HG03571 (cell line): ENCODE data around the gene BTRC.
"Not testable (repeated sequence)": the region's sequence is repeated elsewhere in the genome, so short reads cannot be mapped to it uniquely, and the experiment has no call there.

Experiments used
- ATAC-seq: cut with Tn5 transposase; IDR thresholded peaks from one replicate; pipeline ENCODE4 v1.9.1; 2021; ENCODE audit not compliant: unreplicated experiment

The BTRC gene

GRCh38 chr10:101341438-101341837 is 12.5 kb upstream of the BTRC start:
- ATAC-seq: no peak

- no peak for ATAC-seq
These were observed 7.8 kb upstream of the BTRC start for GRCh38 chr10:101346177-101346576.

GRCh38 chr10:101351017-101351416 is 2.9 kb upstream of the BTRC start:
- no peak for ATAC-seq

- no peak for ATAC-seq
These were observed 2.5 kb upstream of the BTRC start for GRCh38 chr10:101351477-101351876.

GRCh38 chr10:101352857-101353256 is 1.1 kb upstream of the BTRC start:
- ATAC-seq: not testable (repeated sequence)

- peak; percentile 32 for ATAC-seq
These were observed 535 bp downstream of the BTRC start for GRCh38 chr10:101354328-101355071.

GRCh38 chr10:101355072-101355706 is 1.2 kb downstream of the BTRC start:
- ATAC-seq: no peak

GRCh38 chr10:101356132-101356531 is 2.2 kb downstream of the BTRC start:
- no peak for ATAC-seq

- no peak for ATAC-seq
These were observed 4.0 kb downstream of the BTRC start for GRCh38 chr10:101357958-101358357.

GRCh38 chr10:101358706-101359300 is 4.8 kb downstream of the BTRC start:
- no peak for ATAC-seq

- ATAC-seq: not testable (repeated sequence)
These were observed 6.1 kb downstream of the BTRC start for GRCh38 chr10:101360090-101360489.

GRCh38 chr10:101360841-101361240 is 6.9 kb downstream of the BTRC start:
- not testable (repeated sequence) for ATAC-seq

- no peak for ATAC-seq
These were observed 10.0 kb downstream of the BTRC start for GRCh38 chr10:101363850-101364400.

GRCh38 chr10:101364721-101365120 is 10.8 kb downstream of the BTRC start:
- ATAC-seq: no peak

GRCh38 chr10:101367569-101368453 is 13.8 kb downstream of the BTRC start:
- no peak for ATAC-seq

GRCh38 chr10:101373063-101373462 is 19.1 kb downstream of the BTRC start:
- no peak for ATAC-seq

GRCh38 chr10:101373993-101374392 is 20.0 kb downstream of the BTRC start:
- not testable (repeated sequence) for ATAC-seq

- ATAC-seq: no peak
These were observed 21.1 kb downstream of the BTRC start for GRCh38 chr10:101375076-101375475.

GRCh38 chr10:101379663-101380352 is 25.8 kb downstream of the BTRC start:
- ATAC-seq: no peak

GRCh38 chr10:101380353-101381017 is 26.5 kb downstream of the BTRC start:
- no peak for ATAC-seq
